T1000 (cell line): ENCODE measurements around the gene CCDC181.
"Not testable (repeated sequence)": the region's sequence is repeated elsewhere in the genome, so short reads cannot be mapped to it uniquely, and the experiment has no call there.

Experiments
- DNase-seq: peaks from one replicate; lab custom pipeline; 2025; ENCODE audit warnings: mixed read lengths; lab: John Stamatoyannopoulos, UW

Gene CCDC181

GRCh38 chr1:169427081-169427641, at the start of gene CCDC181:
CCDC181 (minus strand) TSS chr1:169427474; CDS start chr1:169424927, 2,547 bp downstream.
- peak; percentile 55 for DNase-seq

GRCh38 chr1:169475806-169476387, 48.6 kb upstream of the CCDC181 start:
- DNase-seq = no peak

GRCh38 chr1:169474302-169474995, 47.2 kb upstream of the CCDC181 start:
- no peak for DNase-seq

- DNase-seq = no peak
Measured at GRCh38 chr1:169473347-169473746, 46.1 kb upstream of the CCDC181 start.

- DNase-seq = no peak
Measured at GRCh38 chr1:169472738-169473137, 45.5 kb upstream of the CCDC181 start.

- no peak for DNase-seq
Measured at GRCh38 chr1:169468982-169469381, 41.7 kb upstream of the CCDC181 start.

- DNase-seq = no peak
Measured at GRCh38 chr1:169466259-169467230, 39.3 kb upstream of the CCDC181 start.

- DNase-seq = no peak
Measured at GRCh38 chr1:169465281-169465680, 38.0 kb upstream of the CCDC181 start.

GRCh38 chr1:169462385-169462784, 35.1 kb upstream of the CCDC181 start:
- DNase-seq = no peak

GRCh38 chr1:169461390-169462000, 34.2 kb upstream of the CCDC181 start:
- no peak for DNase-seq

- DNase-seq = no peak
Measured at GRCh38 chr1:169460191-169460833, 33.0 kb upstream of the CCDC181 start.

GRCh38 chr1:169457443-169457842, 30.2 kb upstream of the CCDC181 start:
- no peak for DNase-seq

- no peak for DNase-seq
Measured at GRCh38 chr1:169456029-169456428, 28.8 kb upstream of the CCDC181 start.

- no peak for DNase-seq
Measured at GRCh38 chr1:169452921-169453320, 25.6 kb upstream of the CCDC181 start.

GRCh38 chr1:169451218-169451824, 24.0 kb upstream of the CCDC181 start:
- no peak for DNase-seq

- no peak for DNase-seq
Measured at GRCh38 chr1:169443923-169444322, 16.6 kb upstream of the CCDC181 start.

GRCh38 chr1:169426174-169426705, 1.0 kb downstream of the CCDC181 start:
- no peak for DNase-seq

- no peak for DNase-seq
Measured at GRCh38 chr1:169421309-169421708, 6.0 kb downstream of the CCDC181 start.

GRCh38 chr1:169414952-169415351, 12.3 kb downstream of the CCDC181 start:
- no peak for DNase-seq

- DNase-seq = not testable (repeated sequence)
Measured at GRCh38 chr1:169408340-169408739, 18.9 kb downstream of the CCDC181 start.

GRCh38 chr1:169402578-169402977, 24.7 kb downstream of the CCDC181 start:
- not testable (repeated sequence) for DNase-seq
